ENCODE measurements around the gene STARD3NL. TPM values are rescaled to one million over a fixed set of nuclear protein-coding genes. Genes with fewer than 3 reads are reported as not detected.

The STARD3NL gene
- total RNA-seq, 1 experiment from 2014 or later: 129 TPM

GRCh38 chr7:38185395-38186307 lies 7.6 kb downstream of the STARD3NL start:
- peak; percentile 54 for DNase-seq (ENCODE audit: low read depth)

- peak; percentile 92 for DNase-seq (ENCODE audit: low read depth)
These were observed 8.7 kb downstream of the STARD3NL start for GRCh38 chr7:38186593-38187314.

- DNase-seq (ENCODE audit: low read depth): no peak
These were observed 9.9 kb downstream of the STARD3NL start for GRCh38 chr7:38187794-38188440.

GRCh38 chr7:38189231-38189938 lies 11.3 kb downstream of the STARD3NL start:
- DNase-seq (ENCODE audit: low read depth): peak; percentile 22

- no peak for DNase-seq (ENCODE audit: low read depth)
These were observed 12.0 kb downstream of the STARD3NL start for GRCh38 chr7:38190011-38190410.

GRCh38 chr7:38191791-38192190 lies 13.7 kb downstream of the STARD3NL start:
- no peak for DNase-seq (ENCODE audit: low read depth)

- no peak for DNase-seq (ENCODE audit: low read depth)
These were observed 14.3 kb downstream of the STARD3NL start for GRCh38 chr7:38192327-38192726.

GRCh38 chr7:38195804-38196595 lies 18.0 kb downstream of the STARD3NL start:
- DNase-seq (ENCODE audit: low read depth): peak; percentile 47

GRCh38 chr7:38198366-38198765 lies 20.3 kb downstream of the STARD3NL start:
- DNase-seq (ENCODE audit: low read depth): no peak

- no peak for DNase-seq (ENCODE audit: low read depth)
These were observed 21.1 kb downstream of the STARD3NL start for GRCh38 chr7:38199154-38199553.

- DNase-seq (ENCODE audit: low read depth): no peak
These were observed 21.7 kb downstream of the STARD3NL start for GRCh38 chr7:38199782-38200181.

GRCh38 chr7:38206071-38206470 lies 28.0 kb downstream of the STARD3NL start:
- DNase-seq (ENCODE audit: low read depth): no peak

GRCh38 chr7:38207843-38208242 lies 29.8 kb downstream of the STARD3NL start:
- no peak for DNase-seq (ENCODE audit: low read depth)

- DNase-seq (ENCODE audit: low read depth): no peak
These were observed 33.4 kb downstream of the STARD3NL start for GRCh38 chr7:38211486-38211885.

GRCh38 chr7:38211940-38212339 lies 33.9 kb downstream of the STARD3NL start:
- no peak for DNase-seq (ENCODE audit: low read depth)

- DNase-seq (ENCODE audit: low read depth): peak; percentile 15
These were observed 37.1 kb downstream of the STARD3NL start for GRCh38 chr7:38215115-38215514.

- DNase-seq (ENCODE audit: low read depth): peak; percentile 58
These were observed 38.0 kb downstream of the STARD3NL start for GRCh38 chr7:38215735-38216670.

GRCh38 chr7:38217672-38218071 lies 39.6 kb downstream of the STARD3NL start:
- no peak for DNase-seq (ENCODE audit: low read depth)

GRCh38 chr7:38220452-38220851 lies 42.4 kb downstream of the STARD3NL start:
- no peak for DNase-seq (ENCODE audit: low read depth)
